A549 (cell line): Measurements from ENCODE around the gene CEP162. TPM values are rescaled to one million over a fixed set of nuclear protein-coding genes. Genes with fewer than 3 reads are reported as not detected.

Source experiments
- ATAC-seq, 2 experiments: fragments of 200-7000 bp in 1 of 2; fragments of >200 bp in 1 of 2; cut with Nextera tagmentation in 1 of 2; cut with Tn5 transposase in 1 of 2; 3 replicates each; pipeline versions ENCODE4 v1.8.0 to v1.9.1; 2018 to 2020; ENCODE audit warnings: mild to moderate bottlenecking in 1 of 2, moderate library complexity in 1 of 2
- CTCF ChIA-PET: fragments of 300-600 bp; sonication (Branson Sonifier 250); formaldehyde crosslinking; extraction: SDS; loops from one replicate; lab custom pipeline; 2021; ENCODE audit warnings: antibody characterized with exemption, inconsistent platforms; lab: Yijun Ruan, JAX
- POLR2A ChIA-PET: fragments of 350-600 bp; formaldehyde crosslinking; extraction: SDS; loops from one replicate; lab custom pipeline; 2021; ENCODE audit warnings: antibody characterized with exemption, inconsistent platforms; lab: Yijun Ruan, JAX
- DNase-seq, 2 experiments: peaks; one replicate each; pipeline versions ENCODE4 v3.0.0 to v3.0.0-alpha.2; 2011 to 2016; ENCODE audit warnings: low read depth in 1 of 2, low spot score in 1 of 2
- FAIRE-seq: peaks from 2 replicates; lab custom pipeline; 2011; peaks lifted over from hg19 to GRCh38; lab: Jason Lieb, UNC
- H3K27ac ChIP-seq, 2 experiments: fragments of >200 bp; sonication (Bioruptor Twin); formaldehyde crosslinking; 3 replicates each; pipeline ENCODE4 v1.5.1; 2016 to 2017
- H3K4me1 ChIP-seq: fragments of >200 bp; sonication (Bioruptor Twin); formaldehyde crosslinking; 3 replicates; pipeline ENCODE4 v1.6.1; 2016
- H3K4me2 ChIP-seq: fragments of >200 bp; sonication (Bioruptor Twin); formaldehyde crosslinking; 3 replicates; pipeline ENCODE4 v1.6.1; 2016
- H3K4me3 ChIP-seq: fragments of >200 bp; sonication (Bioruptor Twin); formaldehyde crosslinking; 3 replicates; pipeline ENCODE4 v1.5.1; 2016
- H3K9me3 ChIP-seq: fragments of >200 bp; sonication (Bioruptor Twin); formaldehyde crosslinking; 3 replicates; pipeline ENCODE4 v1.6.1; 2016
- ATOH8 ChIP-seq: fragments of 250-450 bp; sonication (Bioruptor Pico); IDR thresholded peaks from 2 replicates; pipeline ENCODE4 v1.5.0; 2020; ENCODE audit warnings: low read depth, mild to moderate bottlenecking, moderate library complexity
- BCL3 ChIP-seq: fragments of >200 bp; sonication (Bioruptor Twin); formaldehyde crosslinking; IDR thresholded peaks from 3 replicates; pipeline ENCODE4 v1.6.1; 2016
- BHLHE40 ChIP-seq: IDR thresholded peaks from 2 replicates; pipeline ENCODE4 v1.6.1; 2012; ENCODE audit warnings: low read depth, low read length, inconsistent platforms
- CEBPB ChIP-seq, 2 experiments: fragments of >200 bp in 1 of 2; sonication (Bioruptor Twin) in 1 of 2; formaldehyde crosslinking in 1 of 2; IDR thresholded peaks; 2 replicates each; pipeline ENCODE4 v1.6.1; 2012 to 2016
- CHD4 ChIP-seq: fragments of 200-600 bp; sonication (generic); IDR thresholded peaks from 2 replicates; pipeline ENCODE4 v1.6.1; 2016; ENCODE audit warnings: antibody characterized with exemption, mild to moderate bottlenecking, borderline replicate concordance
- CTCF ChIP-seq: fragments of >200 bp; sonication (Bioruptor Twin); formaldehyde crosslinking; IDR thresholded peaks from 3 replicates; pipeline ENCODE4 v1.5.1; 2016
- E2F6 ChIP-seq: IDR thresholded peaks from 2 replicates; pipeline ENCODE4 v1.6.1; 2012; ENCODE audit warnings: low read depth, borderline replicate concordance
- EP300 ChIP-seq, 2 experiments: fragments of >200 bp; sonication (Bioruptor Twin); formaldehyde crosslinking; IDR thresholded peaks; 2 replicates in 1 of 2; 3 replicates in 1 of 2; pipeline ENCODE4 v1.6.1; 2016 to 2017
- FOSB ChIP-seq: fragments of 250-450 bp; sonication (Bioruptor Pico); IDR thresholded peaks from 2 replicates; pipeline ENCODE4 v1.5.0; 2020; ENCODE audit warnings: mild to moderate bottlenecking, moderate library complexity
- FOSL2 ChIP-seq, 2 experiments: fragments of 450-650 bp in 1 of 2; fragments of >200 bp in 1 of 2; sonication (Bioruptor Twin) in 1 of 2; formaldehyde crosslinking; IDR thresholded peaks; 2 replicates each; pipeline versions ENCODE4 v1.5.0 to v1.6.1; 2016 to 2020; ENCODE audit warnings: mild to moderate bottlenecking in 1 of 2, moderate library complexity in 1 of 2
- GATA3 ChIP-seq: IDR thresholded peaks from 2 replicates; pipeline ENCODE4 v1.6.1; 2012; ENCODE audit warnings: borderline replicate concordance
- HES2 ChIP-seq: fragments of >200 bp; sonication (Bioruptor Twin); formaldehyde crosslinking; IDR thresholded peaks from 2 replicates; pipeline ENCODE4 v1.6.1; 2016
- KDM5A ChIP-seq: fragments of 200-600 bp; sonication (generic); IDR thresholded peaks from 2 replicates; pipeline ENCODE4 v1.6.1; 2016; ENCODE audit warnings: antibody characterized with exemption, mild to moderate bottlenecking
- MAFK ChIP-seq: fragments of 450-650 bp; IDR thresholded peaks from 2 replicates; pipeline ENCODE4 v1.6.1; 2014; ENCODE audit not compliant: partially characterized antibody
- MYC ChIP-seq: IDR thresholded peaks from 2 replicates; pipeline ENCODE4 v1.6.1; 2012; ENCODE audit warnings: mild to moderate bottlenecking, inconsistent platforms, low read length, improper control_type of control experiment, borderline replicate concordance
- NFE2L2 ChIP-seq: fragments of 150-350 bp; conservative IDR thresholded peaks from 2 replicates; pipeline ENCODE4 v1.6.1; 2014; ENCODE audit warnings: low read length
- NPAS2 ChIP-seq: fragments of 250-450 bp; sonication (Bioruptor Pico); IDR thresholded peaks from 2 replicates; pipeline ENCODE4 v1.8.0; 2022; ENCODE audit warnings: mild to moderate bottlenecking, moderate library complexity, borderline replicate concordance
- PBX3 ChIP-seq: IDR thresholded peaks from 2 replicates; pipeline ENCODE4 v1.6.1; 2012
- POLR2A ChIP-seq: IDR thresholded peaks from 2 replicates; pipeline ENCODE4 v1.6.1; 2012; ENCODE audit warnings: mild to moderate bottlenecking, low read length
- RAD21 ChIP-seq, 2 experiments: fragments of >200 bp in 1 of 2; sonication (Bioruptor Twin) in 1 of 2; formaldehyde crosslinking in 1 of 2; IDR thresholded peaks in 1 of 2; conservative IDR thresholded peaks in 1 of 2; 2 replicates in 1 of 2; 3 replicates in 1 of 2; pipeline ENCODE4 v1.6.1; 2012 to 2018; ENCODE audit warnings: inconsistent platforms in 1 of 2
- RARB ChIP-seq: fragments of 250-450 bp; sonication (Bioruptor Pico); IDR thresholded peaks from 2 replicates; pipeline ENCODE4 v1.8.0; 2021; ENCODE audit warnings: mild to moderate bottlenecking, moderate library complexity
- RCOR1 ChIP-seq: fragments of 150-350 bp; IDR thresholded peaks from 2 replicates; pipeline ENCODE4 v1.6.1; 2014; ENCODE audit warnings: antibody characterized with exemption, low read length, low read depth
- SREBF2 ChIP-seq: fragments of 450-650 bp; IDR thresholded peaks from 2 replicates; pipeline ENCODE4 v1.6.1; 2014; ENCODE audit warnings: mild to moderate bottlenecking, moderate library complexity
- TP53 ChIP-seq: fragments of 250-450 bp; sonication (Bioruptor Pico); IDR thresholded peaks from 2 replicates; pipeline ENCODE4 v1.5.0; 2021; ENCODE audit warnings: mild to moderate bottlenecking, moderate library complexity
- ZC3H11A ChIP-seq: fragments of 450-650 bp; IDR thresholded peaks from 2 replicates; pipeline ENCODE4 v1.6.1; 2014; ENCODE audit warnings: antibody characterized with exemption, mild to moderate bottlenecking
- ZFP36 ChIP-seq: fragments of 450-650 bp; IDR thresholded peaks from 2 replicates; pipeline ENCODE4 v1.6.1; 2014; ENCODE audit warnings: borderline replicate concordance; ENCODE audit not compliant: partially characterized antibody
- ZSCAN20 ChIP-seq: fragments of 250-450 bp; sonication (Bioruptor Pico); IDR thresholded peaks from 2 replicates; pipeline ENCODE4 v1.8.0; 2022; ENCODE audit warnings: mild to moderate bottlenecking, moderate library complexity
- WGBS: methylation state at CpG from one replicate; pipeline ENCODE4 v1.1.6; 2017; ENCODE audit errors: missing lambda C conversion rate; 5-methylcytosine and 5-hydroxymethylcytosine counted together
- polyA plus RNA-seq, 4 experiments: library from polyadenylated mRNA; depleted of rRNA in 3 of 4; stranded (reverse); fragments of >200 nt; fragmentation: RNase III in 1 of 4; extraction: RNeasy Plus Mini Kit Qiagen cat#74134 plus additional on column Dnase treatment in 1 of 4; gene quantifications; 2 replicates in 3 of 4; 3 replicates in 1 of 4; pipeline ENCODE4 v1.2.3, GENCODE V29; 2011 to 2017

CEP162 gene
- polyA plus RNA-seq, 2 of the 4 experiments (the other 2 are of a cell fraction): 2.1 to 2.3 TPM

- no peaks in the 10 kb centered on the region for H3K4me1 ChIP-seq
- no peak overlapping the region for H3K27ac ChIP-seq
- no peak for DNase-seq
- no peak overlapping the region for H3K4me2 ChIP-seq
- TF ChIP-seq FOSL2 (IDR thresholded peaks at IDR 0.05) (no peak), FOSL2 (CRISPR knock-in tag; IDR thresholded peaks at IDR 0.05) (no peak), HES2 (no peak), CEBPB (IDR thresholded peaks at IDR 0.05) (no peak), CTCF (no peak), MYC (no peak), POLR2A (no peak), PBX3 (no peak), ZC3H11A (no peak), SREBF2 (no peak), KDM5A (no peak)
- TF ChIP-seq, all 56 proteins: peak for 0
- WGBS: 100% methylated on average over 4 of the region's 4 CpGs
- FAIRE-seq (no peak), ATAC-seq (no peak)
- H3K4me3 ChIP-seq: no peak overlapping the region
- ChIA-PET CTCF (no interaction called here), POLR2A (no interaction called here)
- no peaks in the 10 kb centered on the region for H3K9me3 ChIP-seq
Observed at GRCh38 chr6:84177241-84177640, 50.2 kb downstream of the CEP162 start.

GRCh38 chr6:84172574-84172973, 54.9 kb downstream of the CEP162 start:
- Histone ChIP-seq H3K9me3 (no peaks in the 10 kb centered on the region), H3K27ac (no peak overlapping the region), H3K4me1 (no peaks in the 10 kb centered on the region), H3K4me3 (no peak overlapping the region), H3K4me2 (no peak overlapping the region)
- 95% methylated on average over 1 of the region's 1 CpG for WGBS
- ChIA-PET CTCF (no interaction called here), POLR2A (no interaction called here)
- TF ChIP-seq PBX3: no peak
- no peak for TF ChIP-seq RARB (CRISPR knock-in tag)
- TF ChIP-seq CHD4: no peak
- TF ChIP-seq ZSCAN20 (CRISPR knock-in tag): no peak
- TF ChIP-seq ATOH8 (CRISPR knock-in tag): no peak
- no peak for TF ChIP-seq TP53 (CRISPR knock-in tag)
- TF ChIP-seq E2F6: no peak
- no peak for TF ChIP-seq SREBF2
- TF ChIP-seq RAD21 (conservative IDR thresholded peaks at IDR 0.05 in 1 of 2, IDR thresholded peaks at IDR 0.05 in 1 of 2): no peak
- no peak for TF ChIP-seq GATA3
- no peak for FAIRE-seq
- no peak for ATAC-seq
- no peak for DNase-seq

GRCh38 chr6:84172080-84172479, 55.4 kb downstream of the CEP162 start:
- ChIA-PET POLR2A (no interaction called here), CTCF (interaction anchor here (1.0 kb wide), 1 partner anchor 49 kb away, joined by 3 read pairs; no protein-coding TSS in a partner anchor)
- 89% methylated on average over 2 of the region's 2 CpGs for WGBS
- ATAC-seq (no peak), FAIRE-seq (no peak), DNase-seq (no peak)
- H3K27ac ChIP-seq: no peak overlapping the region
- H3K9me3 ChIP-seq: no peaks in the 10 kb centered on the region
- H3K4me3 ChIP-seq: no peak overlapping the region
- no peak overlapping the region for H3K4me2 ChIP-seq
- H3K4me1 ChIP-seq: no peaks in the 10 kb centered on the region
- TF ChIP-seq BHLHE40 (no peak), BCL3 (no peak), ATOH8 (CRISPR knock-in tag) (no peak), NFE2L2 (no peak), NPAS2 (CRISPR knock-in tag) (no peak), EP300 (IDR thresholded peaks at IDR 0.05) (no peak), MYC (no peak), KDM5A (no peak), MAFK (no peak), ZFP36 (no peak), TP53 (CRISPR knock-in tag) (no peak), FOSB (no peak), RCOR1 (no peak)
